ENCODE measurements around the gene ORAI3. TPM values are rescaled to one million over a fixed set of nuclear protein-coding genes. Genes with fewer than 3 reads are reported as not detected.

ORAI3 gene
- 10 to 100 TPM; 19.0 to 35.7 TPM for total RNA-seq

GRCh38 chr16:30948667-30949649 lies at the start of gene ORAI3:
Gene ORAI3 (plus strand): TSS chr16:30949068. CDS start chr16:30949290, 222 bp downstream.
- TF ChIP-seq, protein P1, sequence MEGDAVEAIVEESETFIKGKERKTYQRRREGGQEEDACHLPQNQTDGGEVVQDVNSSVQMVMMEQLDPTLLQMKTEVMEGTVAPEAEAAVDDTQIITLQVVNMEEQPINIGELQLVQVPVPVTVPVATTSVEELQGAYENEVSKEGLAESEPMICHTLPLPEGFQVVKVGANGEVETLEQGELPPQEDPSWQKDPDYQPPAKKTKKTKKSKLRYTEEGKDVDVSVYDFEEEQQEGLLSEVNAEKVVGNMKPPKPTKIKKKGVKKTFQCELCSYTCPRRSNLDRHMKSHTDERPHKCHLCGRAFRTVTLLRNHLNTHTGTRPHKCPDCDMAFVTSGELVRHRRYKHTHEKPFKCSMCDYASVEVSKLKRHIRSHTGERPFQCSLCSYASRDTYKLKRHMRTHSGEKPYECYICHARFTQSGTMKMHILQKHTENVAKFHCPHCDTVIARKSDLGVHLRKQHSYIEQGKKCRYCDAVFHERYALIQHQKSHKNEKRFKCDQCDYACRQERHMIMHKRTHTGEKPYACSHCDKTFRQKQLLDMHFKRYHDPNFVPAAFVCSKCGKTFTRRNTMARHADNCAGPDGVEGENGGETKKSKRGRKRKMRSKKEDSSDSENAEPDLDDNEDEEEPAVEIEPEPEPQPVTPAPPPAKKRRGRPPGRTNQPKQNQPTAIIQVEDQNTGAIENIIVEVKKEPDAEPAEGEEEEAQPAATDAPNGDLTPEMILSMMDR (IDR thresholded peaks at IDR 0.05) = no peak
- Histone ChIP-seq H3K4me1 (ENCODE audit: control insufficient read depth in 1 of 2, low read depth in 2 of 2) (peaks cover 25 to 46% of the 10 kb centered on the region in 2 donors), H3K4me3 (peak within 1 kb of the TSS; percentile 100), H3K27ac (peak within 1 kb of the TSS; percentile 89 to 97), H3K27me3 (replicated peaks; ENCODE audit: insufficient read depth) (no peaks in the 10 kb centered on the region), H3K9me3 (no peaks in the 10 kb centered on the region), H3K36me3 (peaks cover 7% of the 10 kb centered on the region)
- DNase-seq (ENCODE audit: low spot score) = no peak
- no peak for ATAC-seq (ENCODE audit: insufficient number of reproducible peaks, low FRiP score, low read depth)

DNA sequence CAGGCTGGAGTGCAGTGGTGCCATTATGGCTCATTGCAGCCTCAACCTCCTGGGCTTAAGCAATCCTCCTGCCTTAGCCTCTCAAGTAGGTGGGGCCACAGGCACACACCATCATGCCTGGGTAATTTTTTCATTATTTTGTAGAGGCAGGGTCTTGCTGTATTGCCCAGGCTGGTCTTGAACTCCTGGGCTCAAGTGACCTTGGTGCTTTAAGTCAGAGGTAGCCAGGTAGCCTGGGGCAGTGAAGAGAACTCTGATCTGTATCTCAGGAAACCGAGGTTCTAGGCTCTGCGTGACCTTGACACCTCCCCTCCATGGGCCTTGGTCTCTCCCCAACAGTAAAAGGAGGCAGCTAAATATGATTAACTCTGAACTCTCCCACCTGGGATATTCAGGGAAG lies 49.1 kb upstream of the ORAI3 start:
- no peak overlapping the region for H3K27ac ChIP-seq
- no peak overlapping the region for H3K4me3 ChIP-seq
- no peaks in the 10 kb centered on the region for H3K9me3 ChIP-seq
- no peak for ATAC-seq (ENCODE audit: insufficient number of reproducible peaks, low FRiP score, low read depth)
- no peak for DNase-seq (ENCODE audit: low spot score)
- H3K36me3 ChIP-seq = no peaks in the 10 kb centered on the region
- no peaks in the 10 kb centered on the region for H3K27me3 ChIP-seq (replicated peaks; ENCODE audit: insufficient read depth)
- TF ChIP-seq, protein P1 (IDR thresholded peaks at IDR 0.05) = no peak
- peaks cover 17 to 36% of the 10 kb centered on the region in 2 donors for H3K4me1 ChIP-seq (ENCODE audit: control insufficient read depth in 1 of 2, low read depth in 2 of 2)

- H3K27ac ChIP-seq = no peak overlapping the region
- H3K4me1 ChIP-seq (ENCODE audit: control insufficient read depth in 1 of 2, low read depth in 2 of 2) = peaks cover 16 to 28% of the 10 kb centered on the region in 2 donors
- H3K9me3 ChIP-seq = no peaks in the 10 kb centered on the region
- no peaks in the 10 kb centered on the region for H3K27me3 ChIP-seq (replicated peaks; ENCODE audit: insufficient read depth)
- no peak for ATAC-seq (ENCODE audit: insufficient number of reproducible peaks, low FRiP score, low read depth)
- TF ChIP-seq, protein P1 (IDR thresholded peaks at IDR 0.05) = no peak
- no peak overlapping the region for H3K4me3 ChIP-seq
- no peak for DNase-seq (ENCODE audit: low spot score)
- no peaks in the 10 kb centered on the region for H3K36me3 ChIP-seq
Observed at GRCh38 chr16:30900588-30900987, 48.3 kb upstream of the ORAI3 start.

DNA sequence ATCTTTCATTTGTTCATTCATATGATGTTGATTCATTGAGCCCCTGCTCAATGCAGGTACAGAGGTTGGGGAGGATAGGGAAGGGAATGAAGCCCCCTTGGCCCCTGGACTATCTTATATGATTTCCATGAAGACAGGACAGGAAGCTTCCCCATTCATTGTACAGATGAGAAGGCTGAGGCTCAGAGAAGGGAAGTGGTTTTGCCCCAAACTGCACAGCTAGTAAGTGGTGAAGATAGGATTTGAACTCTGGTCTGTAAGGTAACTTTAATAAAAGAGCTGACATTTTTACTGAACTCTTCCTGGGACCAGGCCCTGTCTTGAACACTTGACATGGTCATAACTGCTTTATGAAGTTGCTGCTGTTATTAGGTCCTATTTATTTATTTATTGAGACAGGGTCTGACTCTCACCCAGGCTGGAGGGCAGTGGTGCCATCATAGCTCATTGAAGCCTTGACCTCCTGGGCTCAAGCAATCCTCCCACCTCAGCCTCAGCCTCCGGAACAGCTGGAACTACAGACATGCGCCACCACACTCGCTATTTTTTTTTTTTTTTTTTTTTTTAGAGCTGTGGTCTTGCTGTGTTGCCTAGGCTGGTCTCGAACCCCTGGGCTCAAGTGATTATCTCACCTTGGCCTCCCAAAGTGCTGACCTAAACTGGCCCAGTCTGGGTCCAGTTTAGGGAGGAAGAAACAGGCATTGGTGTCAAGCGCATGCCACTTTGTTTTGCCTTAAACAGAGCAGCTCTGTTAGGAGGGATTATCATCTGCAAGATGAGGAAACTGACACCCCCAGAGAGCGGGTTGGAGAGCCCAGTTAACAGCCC lies 47.5 kb upstream of the ORAI3 start:
- peak overlapping the region; percentile 72 to 77 for H3K27ac ChIP-seq
- H3K27me3 ChIP-seq (replicated peaks; ENCODE audit: insufficient read depth) = no peaks in the 10 kb centered on the region
- no peak for ATAC-seq (ENCODE audit: insufficient number of reproducible peaks, low FRiP score, low read depth)
- DNase-seq (ENCODE audit: low spot score) = no peak
- no peaks in the 10 kb centered on the region for H3K9me3 ChIP-seq
- peaks cover 12 to 20% of the 10 kb centered on the region in 2 donors for H3K4me1 ChIP-seq (ENCODE audit: control insufficient read depth in 1 of 2, low read depth in 2 of 2)
- H3K4me3 ChIP-seq = peak overlapping the region; percentile 78
- no peaks in the 10 kb centered on the region for H3K36me3 ChIP-seq
- TF ChIP-seq, protein P1 (IDR thresholded peaks at IDR 0.05) = no peak
